Left cardiac atrium (tissue), 4 donors: ENCODE data around the gene RTKN2. TPM values are rescaled to one million over a fixed set of nuclear protein-coding genes. Genes with fewer than 3 reads are reported as not detected.
"Not testable (repeated sequence)": the region's sequence is repeated elsewhere in the genome, so short reads cannot be mapped to it uniquely, and the experiment has no call there.

Experiments used
- ATAC-seq, 2 donors: fragments of 200-7000 bp; cut with Tn5 transposase; one replicate each; pipeline ENCODE4 v1.9.1; 2020; ENCODE audit warnings: mild to moderate bottlenecking in 2 of 2, moderate library complexity in 2 of 2
- DNase-seq: peaks from one replicate; pipeline ENCODE4 v3.0.0-alpha.2; 2020
- intact Hi-C, 2 donors: fragments of 100-400 bp; cut with DNase I; formaldehyde crosslinking; loops; one replicate each; pipeline versions ENCODE4 v1.14.1 to v1.15.1; 2022 to 2023
- long read RNA-seq: library from polyadenylated mRNA; unstranded; transcript quantifications from one replicate; pipeline ENCODE4 v2.0.0, GENCODE V29; 2021
- total RNA-seq, 2 donors: library from RNA; stranded (reverse); fragmentation: NEBNext Ultra II Directional; extraction: Animal tissue kit (Norgen Biotek cat#: 25700); gene quantifications; one replicate each; pipeline ENCODE4 v1.2.1, GENCODE V29; 2021
- donor health status: DM: no; HTN: yes; CAD: no.
- donor health status: DM: no; HTN: yes; CAD: no; lungs with severe emphysema.
- donor health status: DM: yes; HTN: yes; CAD: no.
- donor health status: Dilated cardiomyopathy.

The RTKN2 gene
- under 1 TPM in 1 of 2 donors, not detected in 1; 0.13 TPM for total RNA-seq
- long read RNA-seq, result 0 reads

GRCh38 chr10:62268399-62269114 lies at the start of gene RTKN2:
TSS of gene RTKN2 (minus strand) at chr10:62268844. CDS start at chr10:62268610, 234 bp downstream.
- DNase-seq, result peak; percentile 69
- intact Hi-C loops, result loop anchor here in 1 of 2 donors (10.0 kb wide), 1 partner anchor 166 kb away; no protein-coding TSS in a partner anchor
- ATAC-seq, result peak; percentile 94 to 96

GRCh38 chr10:62317257-62317656 lies 48.6 kb upstream of the RTKN2 start:
- ATAC-seq, result no peak
- no peak for DNase-seq
- intact Hi-C loops, result no loop called here

- ATAC-seq (no peak), DNase-seq (no peak)
- intact Hi-C loops, result no loop called here
Measured at GRCh38 chr10:62309254-62309653, 40.6 kb upstream of the RTKN2 start.

DNA sequence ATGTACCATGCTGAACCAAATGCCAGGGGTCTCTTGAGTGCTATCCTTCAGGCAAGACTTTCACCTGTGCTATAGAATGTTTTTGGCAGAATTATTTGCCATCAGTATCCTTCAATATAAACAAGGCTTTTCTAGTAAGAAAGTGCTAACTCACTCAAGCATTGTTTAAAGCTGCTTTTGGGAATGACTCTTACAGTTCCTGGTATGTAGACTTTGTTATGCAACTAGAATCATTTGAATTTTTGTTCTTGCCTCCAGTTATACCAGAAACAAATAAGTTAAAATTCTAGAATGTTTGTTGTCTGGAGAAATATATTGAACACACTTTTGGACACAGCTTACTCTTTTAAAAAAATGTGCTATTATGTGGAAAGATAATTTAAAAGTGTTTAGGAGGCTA lies 39.5 kb upstream of the RTKN2 start:
- intact Hi-C loops, result no loop called here
- DNase-seq, result no peak
- no peak for ATAC-seq

- no peak for DNase-seq
- intact Hi-C loops, result no loop called here
- no peak for ATAC-seq
Measured at GRCh38 chr10:62307635-62308034, 39.0 kb upstream of the RTKN2 start.

DNA sequence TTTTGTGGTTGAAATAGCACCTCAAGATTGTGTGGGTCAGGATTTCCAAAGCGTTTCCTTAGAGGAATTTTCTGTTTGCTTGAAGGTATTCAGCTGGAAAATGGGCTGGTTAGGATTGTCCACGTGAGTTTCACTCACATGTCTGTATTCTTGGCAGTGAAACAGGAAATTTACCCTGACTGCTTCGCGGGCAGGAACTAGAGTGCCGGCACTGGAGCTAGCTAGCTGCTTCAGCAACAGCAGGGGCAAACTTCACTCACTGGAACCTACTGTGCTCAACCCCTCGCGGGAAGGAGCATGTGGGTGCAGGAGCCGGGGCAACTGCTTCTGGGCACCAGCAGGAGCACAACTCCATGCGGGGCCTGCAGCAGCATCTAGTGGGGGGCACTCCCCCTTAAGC lies 38.0 kb upstream of the RTKN2 start:
- DNase-seq (no peak), ATAC-seq (no peak)
- intact Hi-C loops, result no loop called here

GRCh38 chr10:62305813-62306212 lies 37.2 kb upstream of the RTKN2 start:
- ATAC-seq (no peak), DNase-seq (no peak)
- intact Hi-C loops, result no loop called here

DNA sequence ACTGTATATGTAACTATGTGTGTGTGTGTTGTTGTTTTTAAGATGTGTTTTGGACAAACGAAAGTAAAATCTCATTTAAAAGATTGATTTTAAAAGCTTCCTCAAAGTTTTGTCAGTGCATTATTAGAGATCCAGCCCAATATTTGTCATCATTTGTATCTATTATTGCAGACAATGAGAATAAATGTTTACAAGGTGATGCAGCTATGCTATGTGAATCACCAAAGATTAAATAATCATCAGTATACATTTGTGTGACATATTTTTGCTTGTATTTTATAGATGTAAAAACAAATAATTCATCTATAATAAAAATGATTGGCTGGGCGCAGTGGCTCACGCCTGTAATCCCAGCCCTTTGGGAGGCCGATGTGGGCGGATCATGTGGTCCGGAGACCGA lies 35.3 kb upstream of the RTKN2 start:
- intact Hi-C loops, result no loop called here
- DNase-seq, result no peak
- ATAC-seq, result no peak

GRCh38 chr10:62302760-62303159 lies 34.1 kb upstream of the RTKN2 start:
- intact Hi-C loops, result no loop called here
- DNase-seq, result no peak
- no peak for ATAC-seq

- intact Hi-C loops, result no loop called here
- ATAC-seq, result no peak
- no peak for DNase-seq
Measured at GRCh38 chr10:62297857-62298256, 29.2 kb upstream of the RTKN2 start.

DNA sequence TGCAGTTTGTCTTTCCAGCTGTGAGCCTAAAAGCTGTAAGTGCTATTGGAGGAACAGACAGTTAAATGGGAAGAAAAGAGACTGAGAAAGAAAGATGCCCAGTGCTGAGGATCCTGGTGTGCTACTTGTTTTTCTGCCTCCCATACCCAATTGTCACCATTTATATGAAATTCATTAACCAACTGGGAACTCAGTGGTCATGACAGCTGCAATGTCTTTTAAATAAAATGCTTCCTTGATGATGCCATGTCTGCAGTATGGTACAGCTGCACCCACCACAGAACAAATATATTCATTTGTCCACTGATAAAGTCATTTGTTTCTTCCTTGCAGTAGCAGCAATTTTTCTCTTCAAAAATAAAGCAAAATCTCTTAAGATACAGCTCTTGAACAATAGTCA lies 15.6 kb upstream of the RTKN2 start:
- DNase-seq (no peak), ATAC-seq (no peak)
- intact Hi-C loops, result no loop called here

- intact Hi-C loops, DNase-seq, ATAC-seq: not testable (repeated sequence)
Measured at GRCh38 chr10:62281348-62281747, 12.7 kb upstream of the RTKN2 start.

- intact Hi-C loops, ATAC-seq, DNase-seq: not testable (repeated sequence)
Measured at GRCh38 chr10:62280392-62280791, 11.7 kb upstream of the RTKN2 start.

GRCh38 chr10:62278441-62278910 lies 9.8 kb upstream of the RTKN2 start:
- ATAC-seq (no peak), DNase-seq (no peak)
- intact Hi-C loops, result no loop called here

DNA sequence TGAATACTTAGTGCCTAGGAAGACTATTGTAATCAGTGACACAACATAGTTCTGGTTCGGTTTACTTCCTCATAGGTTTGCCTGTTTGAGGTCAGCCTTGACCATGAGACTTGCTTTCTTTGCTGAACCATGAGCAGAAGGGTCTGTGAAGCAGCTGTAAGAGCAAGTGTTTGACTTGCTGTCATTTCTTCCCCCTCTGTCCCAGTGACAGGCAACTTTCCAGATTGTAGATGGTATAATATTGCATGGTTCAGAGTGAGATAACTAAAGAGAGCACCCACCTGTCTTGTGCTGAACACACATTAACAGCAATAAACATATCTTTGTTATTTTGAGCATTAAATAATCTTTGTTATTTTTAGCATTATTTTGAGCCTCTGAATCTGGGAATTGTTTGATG lies 9.3 kb upstream of the RTKN2 start:
- no peak for DNase-seq
- no peak for ATAC-seq
- intact Hi-C loops, result no loop called here

GRCh38 chr10:62270020-62270419 lies 1.4 kb upstream of the RTKN2 start:
- ATAC-seq, result no peak
- intact Hi-C loops, result no loop called here
- DNase-seq, result no peak

GRCh38 chr10:62268027-62268398 lies 631 bp downstream of the RTKN2 start:
- DNase-seq, result no peak

GRCh38 chr10:62266611-62267010 lies 2.0 kb downstream of the RTKN2 start:
- intact Hi-C loops, result loop anchor here in 1 of 2 donors (10.0 kb wide), 1 partner anchor 168 kb away; no protein-coding TSS in a partner anchor
- no peak for DNase-seq

More at GRCh38 chr10:62268027-62268398, 631 bp downstream of the RTKN2 start:
- intact Hi-C loops, result loop anchor here in 1 of 2 donors (10.0 kb wide), 1 partner anchor 167 kb away; no protein-coding TSS in a partner anchor
- ATAC-seq, result peak in 1 of 2 donors; percentile 7

GRCh38 chr10:62266147-62266546 lies 2.5 kb downstream of the RTKN2 start:
- ATAC-seq, result no peak
- no peak for DNase-seq
- intact Hi-C loops, result loop anchor here in 1 of 2 donors (10.0 kb wide), 1 partner anchor 169 kb away; no protein-coding TSS in a partner anchor

More at GRCh38 chr10:62266611-62267010, 2.0 kb downstream of the RTKN2 start:
- ATAC-seq, result no peak

DNA sequence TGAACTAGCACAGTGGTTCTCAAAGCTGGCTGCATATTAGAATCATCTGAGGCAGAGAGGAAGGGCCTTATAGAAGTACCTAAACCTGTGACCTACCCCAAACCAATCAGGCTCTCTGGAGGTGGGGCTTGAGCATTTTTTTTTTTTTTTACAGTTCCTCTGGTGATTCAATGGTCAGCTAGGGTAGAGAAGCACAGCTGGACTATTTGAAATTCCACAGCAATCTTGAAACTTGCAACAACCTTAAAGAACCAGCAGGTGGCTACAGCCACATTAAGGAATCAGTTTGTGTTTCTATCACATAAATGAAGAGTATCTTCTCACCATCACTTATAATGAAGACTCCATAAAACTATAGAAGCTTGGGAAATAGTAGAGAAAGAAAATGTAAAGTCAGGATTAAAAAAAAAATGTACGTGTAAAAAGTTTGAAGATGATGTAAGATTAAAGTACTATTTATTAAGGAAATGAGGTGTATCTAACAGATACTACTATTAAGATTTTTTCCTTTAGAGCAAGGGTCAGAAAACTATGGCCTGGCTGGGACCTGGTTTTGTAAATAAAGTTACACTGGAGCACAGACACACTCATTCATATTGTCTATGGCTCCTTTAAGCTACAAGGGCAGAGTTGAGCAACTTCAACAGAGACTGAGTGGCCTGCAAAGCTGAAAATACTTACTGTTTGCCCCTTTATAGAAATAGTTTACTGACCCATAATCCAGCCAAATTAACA lies 3.8 kb downstream of the RTKN2 start:
- intact Hi-C loops, result loop anchor here in 1 of 2 donors (5.0 to 10.0 kb wide), 2 partner anchors 132 to 170 kb away; no protein-coding TSS in a partner anchor
- peak in 1 of 2 donors; percentile 60 for ATAC-seq
- no peak for DNase-seq
